Loucy (cell line): ENCODE data around the gene ITGB5.
"Not testable (repeated sequence)": the region's sequence is repeated elsewhere in the genome, so short reads cannot be mapped to it uniquely, and the experiment has no call there.

Experiments used
- H2AFZ ChIP-seq: fragments of 200-600 bp; sonication (generic); 2 replicates; pipeline ENCODE4 v1.6.0; 2016; ENCODE audit warnings: antibody characterized with exemption, mild to moderate bottlenecking, low read length, moderate library complexity
- H3F3A ChIP-seq: fragments of 200-600 bp; 2 replicates; pipeline ENCODE4 v1.6.0; 2016; ENCODE audit warnings: antibody characterized with exemption, low read depth, mild to moderate bottlenecking
- H3K27me3 ChIP-seq: fragments of 200-600 bp; sonication (generic); 2 replicates; pipeline ENCODE4 v1.6.1; 2014; ENCODE audit warnings: low read length, mild to moderate bottlenecking; ENCODE audit not compliant: insufficient read depth, poor library complexity, severe bottlenecking
- H3K36me3 ChIP-seq: fragments of 200-600 bp; sonication (generic); 2 replicates; pipeline ENCODE4 v1.6.1; 2016; ENCODE audit warnings: low read length; ENCODE audit not compliant: insufficient read depth
- H3K4me1 ChIP-seq: fragments of 200-600 bp; sonication (generic); 2 replicates; pipeline ENCODE4 v1.5.1; 2014; ENCODE audit warnings: low read length, mild to moderate bottlenecking; ENCODE audit not compliant: insufficient read depth, poor library complexity, severe bottlenecking
- H3K4me2 ChIP-seq: fragments of 200-600 bp; sonication (generic); 2 replicates; pipeline ENCODE4 v1.6.0; 2014; ENCODE audit warnings: antibody characterized with exemption, low read length, low read depth, mild to moderate bottlenecking; ENCODE audit not compliant: poor library complexity, severe bottlenecking
- H3K4me3 ChIP-seq: fragments of 200-600 bp; sonication (generic); 2 replicates; pipeline ENCODE4 v1.5.1; 2014; ENCODE audit warnings: low read length, mild to moderate bottlenecking, mixed read lengths; ENCODE audit not compliant: poor library complexity, severe bottlenecking
- H3K79me2 ChIP-seq: fragments of 200-600 bp; sonication (generic); 2 replicates; pipeline ENCODE4 v1.6.1; 2014; ENCODE audit warnings: low read length; ENCODE audit not compliant: insufficient read depth
- H3K9ac ChIP-seq: fragments of 200-600 bp; sonication (generic); 2 replicates; pipeline ENCODE4 v1.6.0; 2014; ENCODE audit warnings: mild to moderate bottlenecking, low read depth, low read length, moderate library complexity; ENCODE audit not compliant: poor library complexity, severe bottlenecking
- H3K9me2 ChIP-seq: fragments of 200-600 bp; sonication (generic); replicated peaks from 2 replicates; pipeline ENCODE4 v1.6.1; 2016; ENCODE audit warnings: low read depth, low read length, mixed read lengths
- H3K9me3 ChIP-seq: fragments of 200-600 bp; sonication (generic); 2 replicates; pipeline ENCODE4 v1.6.1; 2014; ENCODE audit warnings: mild to moderate bottlenecking, antibody characterized with exemption, low read length, low read depth; ENCODE audit not compliant: insufficient read depth
- H4K20me1 ChIP-seq: fragments of 200-600 bp; sonication (generic); 2 replicates; pipeline ENCODE4 v1.6.0; 2014; ENCODE audit warnings: antibody characterized with exemption, low read length, mild to moderate bottlenecking; ENCODE audit not compliant: insufficient read depth, poor library complexity, severe bottlenecking
- EZH2phosphoT487 ChIP-seq: fragments of 200-600 bp; IDR thresholded peaks from 2 replicates; pipeline ENCODE4 v1.6.1; 2018; ENCODE audit warnings: antibody characterized with exemption, mild to moderate bottlenecking, moderate library complexity, borderline replicate concordance
- TF ChIP-seq, protein P1 (sequence below): fragments of 200-600 bp; sonication (generic); conservative IDR thresholded peaks from 2 replicates; pipeline ENCODE4 v1.5.1; 2014; ENCODE audit warnings: mild to moderate bottlenecking, antibody characterized with exemption, low read length

The ITGB5 gene

DNA sequence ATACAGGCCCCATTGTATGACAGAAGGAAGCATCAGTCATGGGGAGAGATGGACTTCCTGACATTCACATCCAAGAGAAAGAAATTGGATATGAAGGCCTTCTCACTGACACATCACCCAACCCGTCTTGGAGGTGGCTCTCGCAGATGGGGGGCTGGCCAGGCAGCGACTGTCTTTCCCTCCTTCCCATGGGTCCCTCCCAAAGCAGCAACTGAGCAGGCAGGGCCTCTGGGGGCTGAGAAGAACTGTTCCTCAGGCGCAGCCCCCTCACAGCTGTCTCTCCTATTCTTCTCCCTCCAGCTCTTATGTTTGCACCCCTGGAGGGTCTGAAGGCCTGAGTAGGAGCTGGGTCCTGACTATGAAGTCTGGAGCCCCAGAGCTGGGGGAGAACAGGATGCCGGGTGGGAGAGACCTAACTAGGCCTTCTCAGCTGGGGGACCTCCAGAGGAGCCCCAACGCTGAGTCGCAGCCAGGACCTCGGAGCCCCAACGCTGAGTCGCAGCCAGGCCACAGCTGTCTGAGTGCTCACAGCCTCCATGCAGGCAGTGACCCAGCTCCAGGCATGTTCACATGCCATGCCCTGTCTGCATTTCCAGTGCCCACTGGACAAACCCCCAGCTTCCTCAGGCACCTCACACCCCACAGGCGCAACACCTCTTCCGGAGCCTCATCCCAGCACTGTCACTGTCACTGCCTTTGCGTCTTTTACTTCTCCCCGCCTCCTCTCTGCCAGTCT, 127.3 kb downstream of the ITGB5 start:
- Histone ChIP-seq H3K9me2 (no peaks in the 10 kb centered on the region), H3K9ac (no peak overlapping the region), H3K79me2 (no peaks in the 10 kb centered on the region), H3K9me3 (no peaks in the 10 kb centered on the region), H2AFZ (no peak overlapping the region), H3K4me2 (no peak overlapping the region), H3K27me3 (no peaks in the 10 kb centered on the region), H3K36me3 (no peaks in the 10 kb centered on the region), H3K4me1 (no peaks in the 10 kb centered on the region), H4K20me1 (no peaks in the 10 kb centered on the region), H3K4me3 (no peak overlapping the region), H3F3A (no peaks in the 10 kb centered on the region)
- TF ChIP-seq, protein P1, sequence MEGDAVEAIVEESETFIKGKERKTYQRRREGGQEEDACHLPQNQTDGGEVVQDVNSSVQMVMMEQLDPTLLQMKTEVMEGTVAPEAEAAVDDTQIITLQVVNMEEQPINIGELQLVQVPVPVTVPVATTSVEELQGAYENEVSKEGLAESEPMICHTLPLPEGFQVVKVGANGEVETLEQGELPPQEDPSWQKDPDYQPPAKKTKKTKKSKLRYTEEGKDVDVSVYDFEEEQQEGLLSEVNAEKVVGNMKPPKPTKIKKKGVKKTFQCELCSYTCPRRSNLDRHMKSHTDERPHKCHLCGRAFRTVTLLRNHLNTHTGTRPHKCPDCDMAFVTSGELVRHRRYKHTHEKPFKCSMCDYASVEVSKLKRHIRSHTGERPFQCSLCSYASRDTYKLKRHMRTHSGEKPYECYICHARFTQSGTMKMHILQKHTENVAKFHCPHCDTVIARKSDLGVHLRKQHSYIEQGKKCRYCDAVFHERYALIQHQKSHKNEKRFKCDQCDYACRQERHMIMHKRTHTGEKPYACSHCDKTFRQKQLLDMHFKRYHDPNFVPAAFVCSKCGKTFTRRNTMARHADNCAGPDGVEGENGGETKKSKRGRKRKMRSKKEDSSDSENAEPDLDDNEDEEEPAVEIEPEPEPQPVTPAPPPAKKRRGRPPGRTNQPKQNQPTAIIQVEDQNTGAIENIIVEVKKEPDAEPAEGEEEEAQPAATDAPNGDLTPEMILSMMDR = no peak
- no peak for TF ChIP-seq EZH2phosphoT487

DNA sequence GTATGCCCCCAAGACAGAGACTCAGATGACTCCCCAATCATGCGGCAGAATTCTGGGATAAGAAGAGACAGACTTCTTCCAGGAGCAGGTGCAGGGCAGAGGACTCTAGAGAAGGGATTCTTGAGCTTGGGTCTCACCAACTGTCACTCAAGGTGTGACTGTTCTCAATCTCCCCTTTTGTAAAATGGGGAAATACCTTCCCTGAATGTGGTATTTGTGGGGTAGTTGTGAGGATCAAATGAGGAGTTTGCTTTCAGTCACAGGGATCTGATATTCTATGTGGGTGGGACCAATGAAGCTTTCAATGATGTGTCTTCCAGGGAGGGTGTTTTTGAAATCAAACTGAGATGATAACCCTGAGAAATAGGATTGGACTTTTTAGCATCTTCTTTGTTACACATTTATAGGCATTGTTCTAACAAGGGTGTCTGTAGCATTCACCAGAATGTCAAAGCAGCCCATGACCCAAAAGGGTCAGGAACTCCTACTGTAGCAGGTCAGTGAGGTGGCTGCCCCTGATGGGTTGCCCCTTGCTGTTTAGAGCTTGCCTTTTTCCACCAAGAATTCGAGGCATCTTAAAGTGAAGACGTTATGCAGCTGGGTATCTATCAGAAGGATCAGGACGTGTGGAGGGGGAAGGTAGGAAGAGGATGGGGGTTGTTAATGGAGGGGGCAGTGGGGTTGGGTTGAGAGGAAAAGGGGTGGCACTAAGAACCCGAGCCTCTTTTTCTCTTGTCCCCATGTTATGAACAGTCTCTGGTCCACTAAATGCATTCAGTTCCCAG, 128.1 kb downstream of the ITGB5 start:
- H3K36me3 ChIP-seq = no peaks in the 10 kb centered on the region
- no peak overlapping the region for H3K4me3 ChIP-seq
- no peaks in the 10 kb centered on the region for H3F3A ChIP-seq
- TF ChIP-seq EZH2phosphoT487 = no peak
- TF ChIP-seq, protein P1 = no peak
- no peak overlapping the region for H3K9ac ChIP-seq
- H3K4me2 ChIP-seq = no peak overlapping the region
- H4K20me1 ChIP-seq = no peaks in the 10 kb centered on the region
- H3K9me2 ChIP-seq = no peaks in the 10 kb centered on the region
- H3K9me3 ChIP-seq = no peaks in the 10 kb centered on the region
- H3K79me2 ChIP-seq = no peaks in the 10 kb centered on the region
- H2AFZ ChIP-seq = no peak overlapping the region
- no peaks in the 10 kb centered on the region for H3K27me3 ChIP-seq
- no peaks in the 10 kb centered on the region for H3K4me1 ChIP-seq

DNA sequence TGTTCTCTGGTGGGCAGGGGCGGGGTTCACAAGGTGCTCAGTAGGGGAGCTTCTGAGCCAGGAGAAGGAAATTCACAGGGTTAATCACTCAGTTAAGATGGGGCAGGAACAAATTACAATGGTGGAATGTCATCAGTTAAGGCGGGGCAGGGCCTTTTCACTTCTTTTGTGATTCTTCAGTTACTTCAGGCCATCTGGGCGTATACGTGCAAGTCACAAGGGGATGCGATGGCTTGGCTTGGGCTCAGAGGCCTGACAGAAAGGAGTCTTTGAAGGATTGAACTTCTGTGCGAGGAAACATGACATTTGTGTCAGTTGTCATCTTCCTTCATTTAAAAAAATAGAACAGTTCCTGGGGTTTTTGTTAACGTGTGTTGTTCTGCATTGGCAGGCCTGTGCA, 129.2 kb downstream of the ITGB5 start:
- not testable (repeated sequence) for H3K9ac ChIP-seq, H3K4me3 ChIP-seq, H3K36me3 ChIP-seq, H2AFZ ChIP-seq, H3K4me2 ChIP-seq, H3K79me2 ChIP-seq, H3K9me2 ChIP-seq, H3F3A ChIP-seq, H3K9me3 ChIP-seq, H4K20me1 ChIP-seq, H3K4me1 ChIP-seq, H3K27me3 ChIP-seq
